Endothelial cell of umbilical vein (primary cell): Measurements from ENCODE around the gene TMEM181. TPM values are rescaled to one million over a fixed set of nuclear protein-coding genes. Genes with fewer than 3 reads are reported as not detected.

ENCODE experiments used
- BruUV-seq: library from RNA; stranded (reverse); fragments of 400-500 nt; replicated peaks from 2 replicates; lab custom pipeline; 2021; lab: Mats Ljungman, UMichigan
- CTCF ChIA-PET: fragments of 300-600, 350-600 bp; sonication (Branson Sonifier 250); formaldehyde crosslinking; loops from one replicate; lab custom pipeline; 2021; ENCODE audit warnings: antibody characterized with exemption, inconsistent platforms; lab: Charles Lee
- POLR2A ChIA-PET: fragments of 300-600, 350-600 bp; sonication (Branson Sonifier 250); formaldehyde crosslinking; loops from one replicate; lab custom pipeline; 2021; ENCODE audit warnings: antibody characterized with exemption, inconsistent platforms; lab: Charles Lee
- DNase-seq: peaks from one replicate; pipeline ENCODE4 v3.0.0-alpha.2; 2011; ENCODE audit warnings: low read depth, low spot score
- FAIRE-seq: peaks from 2 replicates; lab custom pipeline; 2011; peaks lifted over from hg19 to GRCh38; lab: Jason Lieb, UNC
- H2AFZ ChIP-seq: 2 replicates; pipeline ENCODE4 v1.6.0; 2012; ENCODE audit warnings: low read depth, low read length, control low read depth, inconsistent platforms
- H3K27ac ChIP-seq: 2 replicates; pipeline ENCODE4 v1.5.1; 2011; ENCODE audit warnings: low read depth, mild to moderate bottlenecking, control low read depth, low read length, moderate library complexity; ENCODE audit not compliant: insufficient read depth
- H3K27me3 ChIP-seq, 2 experiments: 2 replicates each; pipeline versions ENCODE4 v1.6.0 to v1.6.1; 2011; ENCODE audit warnings: low read length in 2 of 2, mixed read lengths in 1 of 2; ENCODE audit not compliant: control insufficient read depth in 2 of 2, insufficient read depth in 2 of 2
- H3K36me3 ChIP-seq, 2 experiments: 2 replicates in 1 of 2; 3 replicates in 1 of 2; pipeline ENCODE4 v1.5.1; 2011; ENCODE audit warnings: low read length in 2 of 2, mild to moderate bottlenecking in 1 of 2, moderate library complexity in 1 of 2; ENCODE audit not compliant: control insufficient read depth in 2 of 2, insufficient read depth in 2 of 2; ENCODE audit errors: extremely low read depth in 1 of 2
- H3K4me1 ChIP-seq: 3 replicates; pipeline ENCODE4 v1.5.1; 2011; ENCODE audit warnings: mild to moderate bottlenecking, low read length; ENCODE audit not compliant: control insufficient read depth, insufficient read depth; ENCODE audit errors: extremely low read depth
- H3K4me2 ChIP-seq: 2 replicates; pipeline ENCODE4 v1.6.1; 2011; ENCODE audit warnings: low read length, control low read depth, mixed read lengths; ENCODE audit not compliant: insufficient read depth
- H3K4me3 ChIP-seq, 3 experiments: fragments of 200-600 bp in 1 of 3; sonication (generic), shearing (Covaris generic) in 1 of 3; replicated peaks in 1 of 3; 2 replicates each; pipeline ENCODE4 v1.5.1; 2011 to 2016; ENCODE audit warnings: control low read depth in 3 of 3, low read length in 3 of 3, mild to moderate bottlenecking in 2 of 3, inconsistent platforms in 1 of 3, low read depth in 1 of 3, moderate library complexity in 1 of 3; ENCODE audit not compliant: insufficient read depth in 1 of 3
- H3K79me2 ChIP-seq: 2 replicates; pipeline ENCODE4 v1.6.0; 2012; ENCODE audit warnings: low read length, inconsistent platforms; ENCODE audit not compliant: control insufficient read depth, insufficient read depth
- H3K9ac ChIP-seq: replicated peaks from 2 replicates; pipeline ENCODE3; 2011; ENCODE audit warnings: low read length, control low read depth; ENCODE audit not compliant: insufficient read depth; ENCODE audit errors: extremely low read depth
- H3K9me1 ChIP-seq: replicated peaks from 3 replicates; pipeline ENCODE4 v1.6.0; 2011; ENCODE audit warnings: mild to moderate bottlenecking, low read length; ENCODE audit not compliant: control insufficient read depth, insufficient read depth; ENCODE audit errors: extremely low read depth
- H3K9me3 ChIP-seq: replicated peaks from 2 replicates; pipeline ENCODE4 v1.5.1; 2012; ENCODE audit warnings: low read length, inconsistent platforms; ENCODE audit not compliant: control insufficient read depth, insufficient read depth
- H4K20me1 ChIP-seq: replicated peaks from 2 replicates; pipeline ENCODE3; 2011; ENCODE audit warnings: mild to moderate bottlenecking, low read length; ENCODE audit not compliant: control insufficient read depth, insufficient read depth; ENCODE audit errors: extremely low read depth
- EZH2 ChIP-seq: IDR thresholded peaks from 2 replicates; pipeline ENCODE4 v1.6.1; 2012; ENCODE audit warnings: borderline replicate concordance, low read depth, mild to moderate bottlenecking, moderate library complexity, low read length, inconsistent platforms; ENCODE audit not compliant: severe bottlenecking
- FOS ChIP-seq: IDR thresholded peaks from 2 replicates; pipeline ENCODE4 v1.6.1; 2011; ENCODE audit warnings: mild to moderate bottlenecking, low read length, moderate library complexity, borderline replicate concordance; ENCODE audit not compliant: insufficient read depth
- GATA2 ChIP-seq: IDR thresholded peaks from 2 replicates; pipeline ENCODE4 v1.7.0; 2011; ENCODE audit warnings: low read depth, mild to moderate bottlenecking, moderate library complexity, mixed read lengths, low read length; ENCODE audit not compliant: insufficient read length, insufficient read depth
- JUN ChIP-seq: IDR thresholded peaks from 2 replicates; pipeline ENCODE4 v1.6.1; 2011; ENCODE audit warnings: borderline replicate concordance, low read depth; ENCODE audit not compliant: insufficient read length, insufficient read depth
- MYC ChIP-seq: IDR thresholded peaks from one replicate; pipeline ENCODE4 v1.6.1; 2011; ENCODE audit warnings: mild to moderate bottlenecking, low read depth, low read length
- POLR2A ChIP-seq: IDR thresholded peaks from 2 replicates; pipeline ENCODE4 v1.6.1; 2012; ENCODE audit warnings: low read depth, mild to moderate bottlenecking, control low read depth, low read length
- POLR2AphosphoS5 ChIP-seq: IDR thresholded peaks from 2 replicates; pipeline ENCODE4 v1.6.1; 2012; ENCODE audit warnings: low read depth, mild to moderate bottlenecking, control low read depth, low read length, moderate library complexity; ENCODE audit not compliant: insufficient read depth
- dilution Hi-C: fragments of 300-500 bp; cut with MboI; formaldehyde crosslinking; loops from one replicate; pipeline ENCODE4 v1.15.0; 2019; ENCODE audit warnings: low sequenced_read_pairs; ENCODE audit not compliant: extremely low pct_ligation_motif_present
- intact Hi-C: fragments of 100-400 bp; cut with micrococcal nuclease; formaldehyde crosslinking; loops from one replicate; pipeline ENCODE4 v1.10.0; 2022
- polyA plus RNA-seq, 4 experiments: library from polyadenylated mRNA; depleted of rRNA in 3 of 4; stranded (reverse) in 3 of 4; unstranded in 1 of 4; fragments of >200 nt; gene quantifications; 2 replicates each; pipeline versions ENCODE4 v1.2.1 to v1.2.3, GENCODE V29; 2011 to 2012; ENCODE audit warnings: missing spikeins in 1 of 4
- total RNA-seq: library from RNA; stranded (reverse); gene quantifications from 2 replicates; pipeline ENCODE4 v1.2.3, GENCODE V29; 2021
- TF ChIP-seq, protein P1 (sequence below), 2 donors: IDR thresholded peaks; 1 replicate in 1 of 2; 2 replicates in 1 of 2; pipeline ENCODE4 v1.5.1; 2011; ENCODE audit warnings: low read length in 2 of 2, mild to moderate bottlenecking in 2 of 2, moderate library complexity in 2 of 2, control low read depth in 1 of 2, inconsistent platforms in 1 of 2, low read depth in 1 of 2; ENCODE audit not compliant: insufficient read depth in 1 of 2; ENCODE audit errors: extremely low read depth in 1 of 2
- TF ChIP-seq, protein P2 (sequence below): IDR thresholded peaks from 2 replicates; pipeline ENCODE4 v1.6.1; 2011; ENCODE audit not compliant: insufficient read depth, insufficient read length

TMEM181 gene
- total and polyA plus RNA-seq, 2 donors (not counting 3 experiments of a cell fraction or from before 2014, with no cell fraction given) = 21.7 to 33.5 TPM

GRCh38 chr6:158574800-158575199, 14.9 kb downstream of the TMEM181 start:
- Histone ChIP-seq H3K9me1 (no peaks in the 10 kb centered on the region), H3K79me2 (peaks cover 28% of the 10 kb centered on the region), H3K9ac (no peak overlapping the region), H3K4me2 (no peak overlapping the region), H3K36me3 (peaks cover 0 to 4% of the 10 kb centered on the region in 2 experiments), H3K9me3 (no peaks in the 10 kb centered on the region), H2AFZ (no peak overlapping the region), H3K4me3 (no peak overlapping the region), H3K27ac (peak overlapping the region; percentile 19), H4K20me1 (no peaks in the 10 kb centered on the region), H3K27me3 (no peaks in the 10 kb centered on the region), H3K4me1 (peaks cover 9% of the 10 kb centered on the region)
- CTCF ChIA-PET = interaction anchor here (0.6 to 1.6 kb wide), 3 partner anchors 9 to 354 kb away, joined by 3 to 4 read pairs (median 4); no protein-coding TSS in a partner anchor
- TF ChIP-seq, protein P1, sequence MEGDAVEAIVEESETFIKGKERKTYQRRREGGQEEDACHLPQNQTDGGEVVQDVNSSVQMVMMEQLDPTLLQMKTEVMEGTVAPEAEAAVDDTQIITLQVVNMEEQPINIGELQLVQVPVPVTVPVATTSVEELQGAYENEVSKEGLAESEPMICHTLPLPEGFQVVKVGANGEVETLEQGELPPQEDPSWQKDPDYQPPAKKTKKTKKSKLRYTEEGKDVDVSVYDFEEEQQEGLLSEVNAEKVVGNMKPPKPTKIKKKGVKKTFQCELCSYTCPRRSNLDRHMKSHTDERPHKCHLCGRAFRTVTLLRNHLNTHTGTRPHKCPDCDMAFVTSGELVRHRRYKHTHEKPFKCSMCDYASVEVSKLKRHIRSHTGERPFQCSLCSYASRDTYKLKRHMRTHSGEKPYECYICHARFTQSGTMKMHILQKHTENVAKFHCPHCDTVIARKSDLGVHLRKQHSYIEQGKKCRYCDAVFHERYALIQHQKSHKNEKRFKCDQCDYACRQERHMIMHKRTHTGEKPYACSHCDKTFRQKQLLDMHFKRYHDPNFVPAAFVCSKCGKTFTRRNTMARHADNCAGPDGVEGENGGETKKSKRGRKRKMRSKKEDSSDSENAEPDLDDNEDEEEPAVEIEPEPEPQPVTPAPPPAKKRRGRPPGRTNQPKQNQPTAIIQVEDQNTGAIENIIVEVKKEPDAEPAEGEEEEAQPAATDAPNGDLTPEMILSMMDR (IDR thresholded peaks at IDR 0.05; ENCODE audit: extremely low read depth in 1 of 2, insufficient read depth in 1 of 2, low read depth in 1 of 2, low read length in 2 of 2) = no peak
- TF ChIP-seq MYC (no peak), EZH2 (no peak), GATA2 (no peak), JUN (no peak), FOS (no peak), POLR2AphosphoS5 (no peak), POLR2A (no peak)
- TF ChIP-seq, protein P2, sequence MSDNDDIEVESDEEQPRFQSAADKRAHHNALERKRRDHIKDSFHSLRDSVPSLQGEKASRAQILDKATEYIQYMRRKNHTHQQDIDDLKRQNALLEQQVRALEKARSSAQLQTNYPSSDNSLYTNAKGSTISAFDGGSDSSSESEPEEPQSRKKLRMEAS = no peak
- DNase-seq = no peak
- intact Hi-C loops (no loop called here), dilution Hi-C loops (no loop called here)
- BruUV-seq = no TSS peak
- POLR2A ChIA-PET = no interaction called here
- FAIRE-seq = no peak
